ENCODE results near the gene FARP1. TPM values are rescaled to one million over a fixed set of nuclear protein-coding genes. Genes with fewer than 3 reads are reported as not detected.

FARP1 gene
- total and polyA plus RNA-seq, 10 of the 15 experiments (the other 5 are each of a cell fraction or from before 2014, with no cell fraction given), result 0.17 to 6.9 (median 0.68) TPM

DNA sequence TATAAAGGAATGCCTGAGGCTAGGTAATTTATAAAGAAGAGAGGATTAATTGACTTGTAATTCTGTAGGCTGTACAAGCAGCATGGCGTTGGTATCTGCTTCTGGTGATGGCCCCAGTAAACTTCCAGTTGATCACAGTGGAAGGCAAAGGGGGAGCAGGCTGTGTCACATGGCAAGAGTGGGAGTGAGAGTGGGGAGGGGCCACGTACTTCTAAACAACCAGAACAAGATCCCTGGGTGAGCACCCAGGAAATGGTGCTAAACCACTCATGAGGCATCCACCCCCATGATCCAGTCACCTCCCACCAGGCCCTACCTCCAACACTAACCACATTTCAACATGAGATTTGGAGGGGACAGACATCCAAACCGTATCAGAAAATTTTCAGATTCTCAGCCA is 37.2 kb downstream of the FARP1 start:
- Histone ChIP-seq H3K4me3 (no peak overlapping the region), H3K4me1 (ENCODE audit: control insufficient read depth, insufficient read depth, low read length) (no peaks in the 10 kb centered on the region), H3K4me2 (ENCODE audit: control insufficient read depth, insufficient read depth) (no peak overlapping the region), H3K9me3 (replicated peaks; ENCODE audit: control insufficient read depth, insufficient read depth, low read length) (no peaks in the 10 kb centered on the region; the same call in 2 of the 3 replicates), H4K20me1 (ENCODE audit: control insufficient read depth, insufficient read depth) (no peaks in the 10 kb centered on the region), H3K36me3 (ENCODE audit: control insufficient read depth in 2 of 2, insufficient read depth in 2 of 2, low read length in 1 of 2) (no peaks in the 10 kb centered on the region), H2AFZ (ENCODE audit: control insufficient read depth, low read depth, low read length) (no peak overlapping the region), H3K27ac (ENCODE audit: control insufficient read depth, insufficient read depth) (no peak overlapping the region), H3K27me3 (replicated peaks in 1 of 2; ENCODE audit: control insufficient read depth in 2 of 2, insufficient read depth in 2 of 2, low read length in 1 of 2) (no peaks in the 10 kb centered on the region), H3K79me2 (ENCODE audit: control insufficient read depth, insufficient read depth, low read length) (no peaks in the 10 kb centered on the region), H3K9ac (ENCODE audit: control insufficient read depth, insufficient read depth, low read length) (no peak overlapping the region)
- CTCF ChIA-PET, result interaction anchor here (0.6 kb wide), 1 partner anchor 842 kb away, joined by 3 read pairs; no protein-coding TSS in a partner anchor
- intact Hi-C loops (cut with micrococcal nuclease; ENCODE audit: unreplicated experiment), result no loop called here
- SMC1A ChIA-PET (ENCODE audit: uncharacterized antibody, unreplicated experiment), result interaction anchor here (1.2 to 1.3 kb wide), 2 partner anchors 10 to 11 kb away, joined by 3 to 5 read pairs; no protein-coding TSS in a partner anchor
- 8% methylated on average over 3 of the region's 3 CpGs for WGBS (ENCODE audit: insufficient coverage, insufficient replicate concordance, low lambda C conversion rate, missing lambda C conversion rate)
- POLR2A ChIA-PET, result no interaction called here
- in situ Hi-C loops (cut with MboI), result no loop called here
- DNase-seq (ENCODE audit: low read depth, low spot score) (no peak), ATAC-seq (no peak), FAIRE-seq (no peak)
- BruUV-seq (replicated peaks), result no TSS peak
- RAD21 ChIA-PET (ENCODE audit: unreplicated experiment), result no interaction called here
- TF ChIP-seq ZNF384 (IDR thresholded peaks at IDR 0.05; ENCODE audit: borderline replicate concordance, low read depth, low read length), result no peak
- TF ChIP-seq SPI1 (IDR thresholded peaks at IDR 0.05; ENCODE audit: borderline replicate concordance, insufficient read depth, low read depth, low read length), result no peak
- TF ChIP-seq, protein P1, sequence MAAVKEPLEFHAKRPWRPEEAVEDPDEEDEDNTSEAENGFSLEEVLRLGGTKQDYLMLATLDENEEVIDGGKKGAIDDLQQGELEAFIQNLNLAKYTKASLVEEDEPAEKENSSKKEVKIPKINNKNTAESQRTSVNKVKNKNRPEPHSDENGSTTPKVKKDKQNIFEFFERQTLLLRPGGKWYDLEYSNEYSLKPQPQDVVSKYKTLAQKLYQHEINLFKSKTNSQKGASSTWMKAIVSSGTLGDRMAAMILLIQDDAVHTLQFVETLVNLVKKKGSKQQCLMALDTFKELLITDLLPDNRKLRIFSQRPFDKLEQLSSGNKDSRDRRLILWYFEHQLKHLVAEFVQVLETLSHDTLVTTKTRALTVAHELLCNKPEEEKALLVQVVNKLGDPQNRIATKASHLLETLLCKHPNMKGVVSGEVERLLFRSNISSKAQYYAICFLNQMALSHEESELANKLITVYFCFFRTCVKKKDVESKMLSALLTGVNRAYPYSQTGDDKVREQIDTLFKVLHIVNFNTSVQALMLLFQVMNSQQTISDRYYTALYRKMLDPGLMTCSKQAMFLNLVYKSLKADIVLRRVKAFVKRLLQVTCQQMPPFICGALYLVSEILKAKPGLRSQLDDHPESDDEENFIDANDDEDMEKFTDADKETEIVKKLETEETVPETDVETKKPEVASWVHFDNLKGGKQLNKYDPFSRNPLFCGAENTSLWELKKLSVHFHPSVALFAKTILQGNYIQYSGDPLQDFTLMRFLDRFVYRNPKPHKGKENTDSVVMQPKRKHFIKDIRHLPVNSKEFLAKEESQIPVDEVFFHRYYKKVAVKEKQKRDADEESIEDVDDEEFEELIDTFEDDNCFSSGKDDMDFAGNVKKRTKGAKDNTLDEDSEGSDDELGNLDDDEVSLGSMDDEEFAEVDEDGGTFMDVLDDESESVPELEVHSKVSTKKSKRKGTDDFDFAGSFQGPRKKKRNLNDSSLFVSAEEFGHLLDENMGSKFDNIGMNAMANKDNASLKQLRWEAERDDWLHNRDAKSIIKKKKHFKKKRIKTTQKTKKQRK (IDR thresholded peaks at IDR 0.05; ENCODE audit: low read depth, low read length), result no peak
- TF ChIP-seq MEF2A (IDR thresholded peaks at IDR 0.05; ENCODE audit: insufficient read depth, low read depth, low read length), result no peak
- no peak for TF ChIP-seq CBFB (IDR thresholded peaks at IDR 0.05; ENCODE audit: low read depth)
- TF ChIP-seq TBL1XR1 (IDR thresholded peaks at IDR 0.05; ENCODE audit: low read depth, low read length), result no peak
- no peak for TF ChIP-seq SUZ12 (IDR thresholded peaks at IDR 0.05; ENCODE audit: unreplicated experiment)
- no peak for TF ChIP-seq MTA2 (IDR thresholded peaks at IDR 0.05; ENCODE audit: low read depth)
- TF ChIP-seq, protein P2, sequence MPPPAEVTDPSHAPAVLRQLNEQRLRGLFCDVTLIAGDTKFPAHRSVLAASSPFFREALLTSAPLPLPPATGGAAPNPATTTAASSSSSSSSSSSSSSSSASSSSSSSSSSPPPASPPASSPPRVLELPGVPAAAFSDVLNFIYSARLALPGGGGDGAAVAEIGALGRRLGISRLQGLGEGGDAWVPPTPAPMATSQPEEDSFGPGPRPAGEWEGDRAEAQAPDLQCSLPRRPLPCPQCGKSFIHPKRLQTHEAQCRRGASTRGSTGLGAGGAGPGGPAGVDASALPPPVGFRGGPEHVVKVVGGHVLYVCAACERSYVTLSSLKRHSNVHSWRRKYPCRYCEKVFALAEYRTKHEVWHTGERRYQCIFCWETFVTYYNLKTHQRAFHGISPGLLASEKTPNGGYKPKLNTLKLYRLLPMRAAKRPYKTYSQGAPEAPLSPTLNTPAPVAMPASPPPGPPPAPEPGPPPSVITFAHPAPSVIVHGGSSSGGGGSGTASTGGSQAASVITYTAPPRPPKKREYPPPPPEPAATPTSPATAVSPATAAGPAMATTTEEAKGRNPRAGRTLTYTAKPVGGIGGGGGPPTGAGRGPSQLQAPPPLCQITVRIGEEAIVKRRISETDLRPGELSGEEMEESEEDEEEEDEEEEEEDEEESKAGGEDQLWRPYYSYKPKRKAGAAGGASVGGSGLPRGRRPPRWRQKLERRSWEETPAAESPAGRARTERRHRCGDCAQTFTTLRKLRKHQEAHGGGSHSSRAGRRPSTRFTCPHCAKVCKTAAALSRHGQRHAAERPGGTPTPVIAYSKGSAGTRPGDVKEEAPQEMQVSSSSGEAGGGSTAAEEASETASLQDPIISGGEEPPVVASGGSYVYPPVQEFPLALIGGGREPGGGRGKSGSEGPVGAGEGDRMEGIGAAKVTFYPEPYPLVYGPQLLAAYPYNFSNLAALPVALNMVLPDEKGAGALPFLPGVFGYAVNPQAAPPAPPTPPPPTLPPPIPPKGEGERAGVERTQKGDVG (CRISPR knock-in tag; IDR thresholded peaks at IDR 0.05), result no peak
- TF ChIP-seq TCF3 (IDR thresholded peaks at IDR 0.05; ENCODE audit: borderline replicate concordance, insufficient read depth, low read depth, low read length), result no peak
- TF ChIP-seq, protein P3, sequence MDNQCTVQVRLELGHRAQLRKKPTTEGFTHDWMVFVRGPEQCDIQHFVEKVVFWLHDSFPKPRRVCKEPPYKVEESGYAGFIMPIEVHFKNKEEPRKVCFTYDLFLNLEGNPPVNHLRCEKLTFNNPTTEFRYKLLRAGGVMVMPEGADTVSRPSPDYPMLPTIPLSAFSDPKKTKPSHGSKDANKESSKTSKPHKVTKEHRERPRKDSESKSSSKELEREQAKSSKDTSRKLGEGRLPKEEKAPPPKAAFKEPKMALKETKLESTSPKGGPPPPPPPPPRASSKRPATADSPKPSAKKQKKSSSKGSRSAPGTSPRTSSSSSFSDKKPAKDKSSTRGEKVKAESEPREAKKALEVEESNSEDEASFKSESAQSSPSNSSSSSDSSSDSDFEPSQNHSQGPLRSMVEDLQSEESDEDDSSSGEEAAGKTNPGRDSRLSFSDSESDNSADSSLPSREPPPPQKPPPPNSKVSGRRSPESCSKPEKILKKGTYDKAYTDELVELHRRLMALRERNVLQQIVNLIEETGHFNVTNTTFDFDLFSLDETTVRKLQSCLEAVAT (IDR thresholded peaks at IDR 0.05), result no peak
- TF ChIP-seq POLR2AphosphoS5 (IDR thresholded peaks at IDR 0.05; ENCODE audit: low read length), result no peak
- no peak for TF ChIP-seq ZNF274 (IDR thresholded peaks at IDR 0.05; ENCODE audit: insufficient read depth, insufficient read length)
- TF ChIP-seq, protein P4, sequence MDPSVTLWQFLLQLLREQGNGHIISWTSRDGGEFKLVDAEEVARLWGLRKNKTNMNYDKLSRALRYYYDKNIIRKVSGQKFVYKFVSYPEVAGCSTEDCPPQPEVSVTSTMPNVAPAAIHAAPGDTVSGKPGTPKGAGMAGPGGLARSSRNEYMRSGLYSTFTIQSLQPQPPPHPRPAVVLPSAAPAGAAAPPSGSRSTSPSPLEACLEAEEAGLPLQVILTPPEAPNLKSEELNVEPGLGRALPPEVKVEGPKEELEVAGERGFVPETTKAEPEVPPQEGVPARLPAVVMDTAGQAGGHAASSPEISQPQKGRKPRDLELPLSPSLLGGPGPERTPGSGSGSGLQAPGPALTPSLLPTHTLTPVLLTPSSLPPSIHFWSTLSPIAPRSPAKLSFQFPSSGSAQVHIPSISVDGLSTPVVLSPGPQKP (IDR thresholded peaks at IDR 0.05; ENCODE audit: low read depth, low read length), result no peak
